NT2/D1 (cell line): Measurements from ENCODE around the gene GRK5.

Experiments
- DNase-seq: peaks from one replicate; pipeline ENCODE4 v3.0.0-alpha.2; 2011; ENCODE audit warnings: low read depth, low spot score
- H3K27me3 ChIP-seq: 2 replicates; pipeline ENCODE4 v1.6.0; 2011; ENCODE audit warnings: mild to moderate bottlenecking; ENCODE audit not compliant: insufficient read length, insufficient read depth
- H3K36me3 ChIP-seq: 2 replicates; pipeline ENCODE4 v1.6.1; 2011; ENCODE audit warnings: mild to moderate bottlenecking, low read length, mixed read lengths; ENCODE audit not compliant: insufficient read depth, insufficient read length
- H3K4me1 ChIP-seq: 2 replicates; pipeline ENCODE4 v1.5.1; 2011; ENCODE audit not compliant: insufficient read depth, insufficient read length
- H3K4me3 ChIP-seq: 2 replicates; pipeline ENCODE4 v1.5.1; 2011; ENCODE audit warnings: low read depth; ENCODE audit not compliant: insufficient read length
- H3K9ac ChIP-seq: 2 replicates; pipeline ENCODE4 v1.6.0; 2011; ENCODE audit warnings: low read depth; ENCODE audit not compliant: insufficient read length
- H3K9me3 ChIP-seq: 2 replicates; pipeline ENCODE4 v1.5.1; 2011; ENCODE audit warnings: mild to moderate bottlenecking, low read length; ENCODE audit not compliant: insufficient read depth
- SUZ12 ChIP-seq: IDR thresholded peaks from 2 replicates; pipeline ENCODE4 v1.6.1; 2011; ENCODE audit not compliant: insufficient read length, insufficient read depth; ENCODE audit errors: extremely low read depth
- YY1 ChIP-seq: IDR thresholded peaks from 2 replicates; pipeline ENCODE4 v1.6.1; 2011; ENCODE audit not compliant: insufficient read length, insufficient read depth
- ZNF274 ChIP-seq: IDR thresholded peaks from 2 replicates; pipeline ENCODE4 v1.6.1; 2011; ENCODE audit warnings: mild to moderate bottlenecking, low read depth, low read length

GRK5 gene

GRCh38 chr10:119217401-119217800 lies 10.0 kb downstream of the GRK5 start:
- Histone ChIP-seq H3K36me3 (no peaks in the 10 kb centered on the region), H3K4me1 (peaks cover 5% of the 10 kb centered on the region), H3K9ac (no peak overlapping the region), H3K4me3 (no peak overlapping the region), H3K27me3 (no peaks in the 10 kb centered on the region), H3K9me3 (no peaks in the 10 kb centered on the region)
- TF ChIP-seq ZNF274 (no peak), SUZ12 (no peak), YY1 (no peak)
- DNase-seq = no peak

- no peak for DNase-seq
- TF ChIP-seq YY1 (no peak), SUZ12 (no peak), ZNF274 (no peak)
- Histone ChIP-seq H3K36me3 (no peaks in the 10 kb centered on the region), H3K27me3 (no peaks in the 10 kb centered on the region), H3K4me3 (no peak overlapping the region), H3K9me3 (no peaks in the 10 kb centered on the region), H3K9ac (no peak overlapping the region), H3K4me1 (peaks cover 5% of the 10 kb centered on the region)
These were observed 10.7 kb downstream of the GRK5 start for GRCh38 chr10:119217991-119218490.

DNA sequence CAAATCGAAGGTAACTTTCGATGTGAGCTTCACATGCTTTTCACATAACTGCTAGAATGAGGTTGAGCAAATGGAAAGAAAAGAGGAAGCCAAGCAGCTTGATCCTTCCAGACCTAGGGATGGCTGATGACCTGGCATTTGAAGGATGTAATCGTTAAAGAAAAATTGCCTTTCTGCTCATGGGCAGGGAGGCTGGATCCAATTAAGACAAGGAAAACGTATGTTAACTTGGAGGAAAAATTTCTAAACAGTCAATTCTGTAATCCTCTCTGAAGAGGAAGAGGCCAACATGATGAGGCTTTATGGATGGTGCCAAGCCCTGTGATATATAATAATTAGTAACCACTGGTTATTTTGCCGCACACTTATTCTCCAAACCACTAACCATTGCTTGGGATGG lies 12.5 kb downstream of the GRK5 start:
- no peak overlapping the region for H3K9ac ChIP-seq
- no peak overlapping the region for H3K4me3 ChIP-seq
- no peak for DNase-seq
- no peak for TF ChIP-seq SUZ12
- H3K27me3 ChIP-seq = no peaks in the 10 kb centered on the region
- no peaks in the 10 kb centered on the region for H3K9me3 ChIP-seq
- H3K4me1 ChIP-seq = peaks cover 5% of the 10 kb centered on the region
- no peaks in the 10 kb centered on the region for H3K36me3 ChIP-seq

DNA sequence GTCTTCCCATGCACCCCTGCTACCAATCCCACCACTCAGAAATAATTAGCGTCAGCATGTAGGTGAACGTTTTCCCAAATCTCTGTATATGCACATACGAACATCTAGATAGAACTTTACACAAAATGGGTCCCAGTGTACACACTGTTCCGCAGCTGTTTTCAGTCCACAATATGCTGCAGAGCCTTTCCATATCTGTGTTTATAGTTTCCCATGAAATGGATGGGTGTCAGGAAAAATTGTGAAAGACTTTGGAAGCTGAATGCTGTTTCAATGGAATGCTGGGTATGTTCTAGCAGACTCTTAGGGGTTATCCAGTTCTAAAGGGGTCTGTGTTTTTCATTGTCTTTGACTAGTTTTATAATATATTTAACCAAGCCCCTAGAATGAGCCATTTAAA lies 13.8 kb downstream of the GRK5 start:
- H3K36me3 ChIP-seq = no peaks in the 10 kb centered on the region
- no peak for DNase-seq
- H3K4me3 ChIP-seq = no peak overlapping the region

DNA sequence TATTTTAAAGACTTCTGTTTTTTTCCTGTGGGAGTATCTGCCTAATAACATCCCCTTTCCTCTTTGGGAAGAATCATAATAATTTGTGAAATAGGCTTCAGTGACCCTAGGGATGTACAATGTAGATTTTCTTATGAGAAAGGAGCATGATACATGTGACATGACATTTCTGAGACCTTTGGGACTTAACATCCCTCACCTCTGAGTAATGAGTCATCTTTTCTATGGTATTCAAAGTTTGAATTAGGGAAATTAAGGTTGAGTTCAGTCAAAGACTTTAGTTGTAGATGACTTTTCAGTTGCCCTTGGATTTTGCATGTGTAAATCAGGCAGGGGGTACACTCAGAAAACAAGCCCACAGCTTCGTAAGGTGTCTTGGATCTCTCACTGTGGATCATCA lies 14.3 kb downstream of the GRK5 start:
- Histone ChIP-seq H3K36me3 (no peaks in the 10 kb centered on the region), H3K4me3 (no peak overlapping the region), H3K27me3 (no peaks in the 10 kb centered on the region), H3K9ac (no peak overlapping the region), H3K4me1 (peaks cover 5% of the 10 kb centered on the region), H3K9me3 (no peaks in the 10 kb centered on the region)
- DNase-seq = no peak
- TF ChIP-seq ZNF274 (no peak), SUZ12 (no peak), YY1 (no peak)

More for the DNA sequence above, 13.8 kb downstream of the GRK5 start:
- TF ChIP-seq YY1 (no peak), SUZ12 (no peak), ZNF274 (no peak)
- Histone ChIP-seq H3K9me3 (no peaks in the 10 kb centered on the region), H3K4me1 (peaks cover 5% of the 10 kb centered on the region), H3K27me3 (no peaks in the 10 kb centered on the region), H3K9ac (no peak overlapping the region)

GRCh38 chr10:119222537-119222936 lies 15.2 kb downstream of the GRK5 start:
- peaks cover under 1% of the 10 kb centered on the region for H3K4me1 ChIP-seq
- H3K9ac ChIP-seq = no peak overlapping the region
- no peaks in the 10 kb centered on the region for H3K36me3 ChIP-seq
- TF ChIP-seq YY1 (no peak), SUZ12 (no peak), ZNF274 (no peak)
- no peaks in the 10 kb centered on the region for H3K9me3 ChIP-seq
- DNase-seq = no peak
- no peak overlapping the region for H3K4me3 ChIP-seq
- no peaks in the 10 kb centered on the region for H3K27me3 ChIP-seq

DNA sequence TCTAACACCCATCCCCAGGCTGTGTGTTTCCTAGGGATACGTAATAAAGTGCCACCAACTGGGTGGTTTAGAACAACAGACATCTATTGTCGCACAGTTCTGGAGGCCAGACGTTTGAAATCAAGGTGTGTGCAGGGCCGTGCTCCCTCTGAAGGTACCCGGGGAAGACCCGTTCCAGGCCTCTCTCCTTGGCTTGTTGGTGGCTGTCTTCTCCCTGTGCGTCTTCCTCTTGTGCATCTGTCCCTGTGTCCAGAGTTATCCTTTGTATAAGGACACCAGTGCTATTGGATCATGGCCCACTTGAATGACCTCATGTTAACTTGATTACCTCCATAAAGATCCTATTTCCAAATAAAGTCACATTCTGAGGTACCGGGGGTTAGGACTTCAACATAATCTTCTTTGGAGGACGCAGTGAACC lies 15.6 kb downstream of the GRK5 start:
- H3K36me3 ChIP-seq = no peaks in the 10 kb centered on the region
- H3K9ac ChIP-seq = no peak overlapping the region
- no peaks in the 10 kb centered on the region for H3K27me3 ChIP-seq
- no peaks in the 10 kb centered on the region for H3K4me1 ChIP-seq
- DNase-seq = no peak
- H3K9me3 ChIP-seq = no peaks in the 10 kb centered on the region
- no peak overlapping the region for H3K4me3 ChIP-seq
- TF ChIP-seq YY1 = no peak
- no peak for TF ChIP-seq SUZ12
- no peak for TF ChIP-seq ZNF274
